AML-193 (cell line): Measurements from ENCODE around the gene FEM1C.
"Not testable (repeated sequence)": the region's sequence is repeated elsewhere in the genome, so short reads cannot be mapped to it uniquely, and the experiment has no call there.

Source experiments
- DNase-seq, 2 experiments: peaks; one replicate each; lab custom pipeline; 2025; lab: John Stamatoyannopoulos, UW

FEM1C gene

DNA sequence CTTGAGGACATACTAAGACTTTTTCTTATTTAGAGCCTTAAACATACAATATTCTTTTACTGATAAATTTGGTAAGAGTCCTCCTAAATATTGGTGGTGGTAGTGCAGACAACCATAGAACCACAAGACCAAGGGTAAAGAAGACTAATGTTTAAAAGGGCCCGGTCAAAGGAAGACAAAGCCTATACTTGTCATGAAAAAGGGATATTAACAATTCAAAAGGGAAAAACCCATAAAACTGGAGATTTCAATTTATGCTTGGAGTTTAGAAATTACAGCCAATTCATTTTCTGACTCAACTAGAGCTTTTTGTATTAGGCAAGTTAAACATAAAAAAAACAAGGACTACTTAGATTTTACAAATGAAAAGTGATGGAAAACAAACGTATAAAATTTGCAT is 24.4 kb downstream of the FEM1C start:
- no peak for DNase-seq

DNA sequence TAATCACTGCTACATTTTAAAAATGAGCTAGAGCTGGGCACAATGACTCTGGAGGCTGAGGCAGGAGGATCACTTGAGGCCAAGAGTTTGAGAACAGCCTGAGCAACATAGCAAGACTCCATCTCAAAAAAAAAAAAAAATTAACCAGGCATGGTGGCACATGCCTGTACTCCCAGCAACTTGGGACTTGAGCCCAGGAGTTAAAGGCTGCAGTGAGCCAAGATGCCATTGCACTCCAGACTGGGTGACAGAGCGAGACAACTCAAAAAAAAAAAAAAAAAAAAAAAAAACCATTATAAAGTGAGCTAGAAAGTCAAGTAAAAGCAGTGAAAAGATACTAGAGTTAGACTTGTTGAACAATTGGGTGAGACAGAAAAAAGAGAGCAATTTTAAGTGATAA is 28.2 kb downstream of the FEM1C start:
- no peak for DNase-seq

DNA sequence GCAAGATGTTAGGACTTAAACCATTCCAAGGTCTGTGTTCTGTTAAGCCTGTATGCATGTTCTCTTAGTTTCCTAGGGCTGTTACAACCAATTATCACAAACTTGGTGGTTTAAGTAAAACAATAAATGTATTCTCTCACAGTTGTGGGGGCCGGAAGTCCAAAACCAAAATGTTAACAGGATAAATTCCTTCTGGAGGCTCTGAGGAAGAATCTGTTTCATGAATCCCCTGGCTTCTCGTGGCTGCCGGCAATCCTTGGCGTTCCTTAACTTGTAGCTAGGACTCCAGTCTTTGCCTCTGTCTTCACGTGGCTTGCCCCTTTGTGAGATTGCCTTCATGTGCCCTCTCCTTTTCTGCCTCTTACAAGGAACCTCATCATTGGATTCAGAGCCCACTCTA is 30.4 kb downstream of the FEM1C start:
- no peak for DNase-seq

DNA sequence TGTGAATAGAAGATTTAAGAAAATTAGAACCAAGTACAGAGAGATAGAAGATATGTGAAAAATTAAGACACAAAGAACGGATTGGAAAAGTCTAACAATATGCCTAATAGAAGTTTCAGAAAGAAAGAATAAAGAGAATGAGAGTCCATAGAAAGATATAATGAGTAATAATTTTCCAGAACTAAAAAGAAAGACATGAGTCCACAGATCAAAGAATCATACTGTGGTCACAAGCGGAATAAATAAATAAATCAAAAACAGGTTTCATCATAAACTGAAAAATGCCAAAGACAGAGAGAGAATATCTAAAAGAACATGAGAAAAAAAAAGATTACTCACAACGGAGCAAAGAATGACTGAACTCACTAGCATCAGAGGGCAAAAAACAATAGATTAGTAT is 32.9 kb downstream of the FEM1C start:
- no peak for DNase-seq

DNA sequence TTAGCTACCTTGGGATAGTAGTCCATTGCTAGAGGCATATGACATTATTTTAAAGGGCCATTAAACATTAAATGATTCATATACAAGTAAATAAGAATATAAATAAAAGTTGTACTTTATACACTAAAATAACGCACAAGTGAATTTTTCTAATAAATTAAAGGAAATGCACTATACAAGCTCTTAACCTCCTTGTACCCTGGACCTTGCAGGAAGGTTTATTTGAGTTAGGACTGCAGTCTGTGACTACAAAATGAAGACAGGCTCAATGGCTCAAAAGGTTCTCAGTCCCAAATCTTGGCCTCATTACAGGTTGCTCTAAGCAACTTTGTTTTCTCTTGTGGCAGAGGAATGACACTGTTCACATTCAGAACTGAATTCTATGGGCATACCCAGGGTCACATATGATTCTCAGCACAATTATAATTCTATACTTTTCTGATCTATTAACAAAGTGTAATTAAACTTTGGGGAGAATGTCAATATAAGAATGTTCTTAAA is 34.4 kb downstream of the FEM1C start:
- DNase-seq = no peak

DNA sequence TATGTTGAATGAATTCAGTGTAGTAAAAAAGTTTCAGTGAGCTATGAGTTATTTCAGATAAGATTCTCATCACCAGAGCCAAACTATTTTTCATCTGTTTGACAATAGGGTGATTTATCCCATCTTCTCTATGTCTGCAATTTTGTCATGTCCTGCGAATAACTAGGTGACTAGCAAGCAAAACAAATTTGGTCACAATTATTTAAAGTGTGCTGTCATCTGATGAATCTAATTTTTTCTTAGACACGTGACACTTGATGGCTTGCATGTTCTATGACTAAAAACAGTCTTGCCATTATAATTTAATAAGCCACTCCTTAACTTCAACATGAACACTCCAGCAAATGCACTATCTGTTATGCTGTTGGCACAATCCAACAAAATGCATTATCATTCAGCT is 35.0 kb downstream of the FEM1C start:
- no peak for DNase-seq

DNA sequence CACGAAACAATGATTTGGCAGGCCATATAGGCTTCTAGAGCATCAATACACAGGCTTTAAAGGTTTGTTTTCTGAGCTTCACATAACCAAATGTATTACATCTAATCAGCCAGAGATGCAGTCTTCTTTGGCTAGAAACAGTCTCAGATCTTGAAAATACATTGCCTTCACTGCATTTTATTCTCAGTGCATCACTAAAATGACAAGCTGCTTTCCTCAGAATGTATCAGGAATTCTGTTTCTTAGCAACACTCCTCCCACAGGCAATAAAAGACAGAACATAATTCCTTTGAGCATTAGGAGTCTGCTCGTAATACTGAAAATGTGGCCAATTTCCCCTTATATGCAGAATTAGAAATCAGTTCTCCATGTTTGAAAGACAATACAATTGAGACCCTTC is 36.9 kb downstream of the FEM1C start:
- no peak for DNase-seq

DNA sequence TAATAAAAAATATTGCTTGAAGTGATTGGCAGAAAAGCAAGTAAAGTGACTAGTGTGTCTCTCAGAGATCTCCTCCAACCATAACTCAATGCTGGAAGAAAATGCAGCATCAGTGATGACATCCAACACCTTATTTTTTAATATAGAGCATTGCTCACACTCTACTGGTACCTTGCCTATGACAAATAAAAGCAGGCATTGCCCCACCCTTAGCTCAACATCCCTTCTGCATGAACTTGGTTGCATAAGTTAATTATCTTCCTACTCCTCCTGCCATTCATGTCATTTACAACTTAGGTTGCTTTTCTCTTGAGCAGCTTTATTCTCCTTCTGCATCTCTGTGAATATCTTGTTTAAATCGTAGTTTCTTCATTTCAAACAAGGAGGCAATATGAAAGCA is 41.2 kb downstream of the FEM1C start:
- no peak for DNase-seq

DNA sequence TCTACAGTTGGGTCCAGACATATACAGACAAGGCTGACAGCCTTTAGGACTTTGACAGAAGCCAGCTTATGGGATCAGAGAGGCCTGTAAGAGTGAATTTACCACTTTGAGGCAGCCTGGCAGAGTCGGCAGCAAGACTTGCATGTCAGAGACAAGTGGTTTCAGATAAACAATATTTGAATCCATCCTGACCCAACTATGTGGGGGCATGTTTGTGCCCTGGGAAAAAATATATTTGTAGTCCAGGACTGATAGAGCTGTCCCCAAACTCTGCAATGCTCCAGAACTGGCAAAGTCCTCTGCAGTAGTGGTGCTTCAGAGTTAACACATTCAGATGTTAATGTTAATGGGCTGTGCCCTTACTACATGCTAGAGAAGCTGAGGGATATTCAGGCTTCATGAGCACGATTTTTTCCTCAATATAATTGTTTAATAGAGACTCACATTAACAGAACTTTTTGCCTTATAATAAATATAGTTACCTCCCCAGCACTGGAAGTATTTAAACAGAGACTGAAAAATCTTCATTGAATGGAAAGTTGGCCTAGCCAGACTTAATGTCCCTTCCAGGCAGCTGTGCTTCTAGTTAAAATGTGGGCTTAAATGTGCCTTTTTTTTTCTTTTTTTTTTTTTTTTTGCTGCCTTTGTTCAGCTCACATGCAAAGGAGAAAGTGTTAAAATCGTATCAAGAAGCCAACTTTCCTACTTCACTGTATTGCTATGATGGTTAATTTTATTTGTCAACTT is 42.9 kb downstream of the FEM1C start:
- no peak for DNase-seq

DNA sequence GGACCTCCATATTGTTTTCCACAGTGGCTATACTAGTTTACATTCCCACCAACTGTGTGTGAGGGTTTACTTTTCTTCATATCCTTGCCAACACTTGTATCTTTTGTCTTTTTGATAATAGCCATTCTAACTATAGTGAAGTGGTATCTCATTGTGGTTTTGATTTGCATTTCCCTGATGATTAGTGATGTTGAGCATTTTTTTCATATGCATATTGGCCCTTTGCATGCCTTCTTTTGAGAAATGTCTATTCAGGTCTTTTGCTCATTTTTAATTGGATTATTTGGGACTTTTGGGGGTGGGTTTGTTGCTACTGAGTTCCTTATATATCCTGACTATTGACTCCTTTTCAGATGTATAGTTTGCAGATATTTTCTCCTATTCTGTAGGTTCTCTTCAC is 44.4 kb downstream of the FEM1C start:
- no peak for DNase-seq

DNA sequence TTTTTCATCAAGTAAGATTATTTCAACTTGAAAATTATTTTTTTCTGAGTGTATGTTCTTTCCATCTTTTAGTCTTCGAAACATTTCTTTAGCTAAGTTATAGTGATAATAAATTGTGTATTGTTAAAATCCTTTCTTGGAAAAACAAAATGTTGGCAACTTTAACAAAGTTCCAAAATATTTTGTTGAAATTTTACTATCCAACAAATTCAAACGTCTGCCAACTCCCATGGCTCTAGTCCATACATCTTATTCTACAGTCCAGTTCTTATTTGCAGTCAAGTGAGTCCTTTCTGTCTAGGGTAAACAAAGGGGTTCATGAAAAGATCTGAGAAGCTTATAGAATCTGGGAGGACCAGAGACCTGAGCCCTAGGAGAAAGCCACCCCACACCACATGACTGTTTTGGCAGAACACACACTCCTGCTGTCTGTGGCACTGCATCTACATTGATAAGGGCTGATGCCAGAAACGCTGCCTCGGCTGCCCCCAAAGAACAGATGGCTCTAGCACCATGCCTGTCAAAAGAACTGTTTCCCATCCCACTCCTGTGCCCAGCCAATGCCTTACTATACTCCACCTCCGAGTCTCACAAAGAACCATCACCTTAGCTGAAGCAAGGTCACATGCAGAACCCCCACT is 47.5 kb downstream of the FEM1C start:
- DNase-seq = no peak

DNA sequence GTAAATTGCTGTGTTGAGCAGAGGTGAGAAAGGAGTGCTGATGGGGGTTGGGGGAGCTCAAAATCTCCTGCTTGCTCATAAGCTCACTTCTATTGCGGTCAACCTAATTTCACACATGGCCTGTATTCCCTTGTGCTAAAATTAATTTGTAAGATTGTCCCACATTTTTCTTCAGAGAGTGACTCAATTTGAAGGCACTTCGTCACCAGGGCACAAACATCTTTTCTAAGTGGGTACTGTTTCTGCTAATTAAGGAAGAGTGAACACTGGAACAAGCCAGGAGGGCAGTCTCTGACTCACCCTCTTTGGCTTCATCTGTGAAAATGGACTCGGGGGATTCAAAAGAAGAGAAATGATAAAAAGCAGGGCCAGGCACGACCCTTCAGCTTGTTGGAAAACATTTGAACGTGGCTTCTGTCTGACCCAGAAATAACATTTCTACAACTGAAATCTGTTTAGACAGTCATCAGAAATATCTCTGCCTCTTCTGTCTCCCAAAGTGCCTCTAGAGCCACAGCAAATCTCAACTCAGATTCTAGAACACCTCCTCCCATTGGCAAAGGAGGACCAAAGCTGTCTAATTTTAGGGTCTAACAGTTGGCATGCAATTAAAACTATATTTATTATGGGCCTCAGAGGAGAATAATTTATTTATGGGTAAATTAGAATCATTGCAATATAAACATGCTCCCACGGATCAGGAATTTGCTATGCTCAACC is 49.8 kb downstream of the FEM1C start:
- no peak for DNase-seq

DNA sequence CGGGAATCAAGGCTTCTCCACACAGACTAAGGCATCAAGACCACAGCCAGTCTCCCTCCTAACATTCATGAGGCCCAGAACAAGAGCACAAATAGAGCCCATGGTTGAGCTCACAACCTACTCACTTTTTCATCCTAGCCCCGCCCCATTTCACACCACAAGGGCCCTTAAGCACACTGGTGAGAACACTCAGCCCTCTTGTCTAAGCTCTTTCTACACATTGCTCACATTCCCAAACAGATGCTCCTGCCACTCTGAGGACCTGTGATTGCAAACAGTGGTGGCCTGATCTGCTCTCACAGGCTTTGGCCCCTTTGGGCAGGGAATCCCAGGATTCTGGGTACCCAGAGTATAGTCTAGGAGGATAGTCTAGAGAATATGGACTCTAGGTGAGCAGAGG is 54.0 kb downstream of the FEM1C start:
- no peak for DNase-seq

DNA sequence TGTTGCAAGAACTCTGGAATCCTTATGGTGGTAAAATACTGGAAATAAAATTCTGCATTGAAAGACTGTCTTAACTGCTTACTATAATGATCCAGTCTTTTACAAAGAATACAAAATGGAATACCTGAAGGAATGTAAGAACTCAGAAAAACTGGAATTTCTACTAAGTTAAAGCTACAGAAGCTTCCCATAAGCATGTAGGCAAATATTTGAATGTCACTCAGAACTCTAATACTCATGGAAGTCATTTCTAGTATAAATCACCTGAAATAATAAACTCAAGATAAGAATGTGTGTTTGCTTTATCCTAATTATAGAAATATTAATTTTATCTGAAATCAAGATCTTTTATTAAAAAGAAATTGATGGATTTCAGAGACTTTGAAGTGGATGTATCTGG is 54.8 kb downstream of the FEM1C start:
- DNase-seq = no peak

DNA sequence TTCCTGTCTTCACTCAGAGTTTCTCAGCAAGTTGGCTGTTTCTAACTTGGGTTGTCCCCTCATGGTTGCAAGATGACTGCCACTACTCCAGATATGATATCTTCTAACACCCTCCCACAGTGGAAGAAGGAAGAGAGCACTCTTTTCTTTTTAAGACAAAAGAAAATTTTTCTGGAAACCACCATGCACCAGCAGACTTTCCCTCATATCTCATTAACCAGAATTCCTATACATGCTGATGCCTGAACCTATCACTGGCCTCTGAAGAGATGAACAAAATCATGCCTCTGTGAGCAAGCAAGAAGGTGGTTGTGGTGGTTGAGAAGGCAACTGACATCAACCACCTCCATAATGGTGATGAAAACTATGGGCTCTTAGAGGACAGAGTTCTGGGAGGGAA is 56.8 kb downstream of the FEM1C start:
- DNase-seq = no peak

DNA sequence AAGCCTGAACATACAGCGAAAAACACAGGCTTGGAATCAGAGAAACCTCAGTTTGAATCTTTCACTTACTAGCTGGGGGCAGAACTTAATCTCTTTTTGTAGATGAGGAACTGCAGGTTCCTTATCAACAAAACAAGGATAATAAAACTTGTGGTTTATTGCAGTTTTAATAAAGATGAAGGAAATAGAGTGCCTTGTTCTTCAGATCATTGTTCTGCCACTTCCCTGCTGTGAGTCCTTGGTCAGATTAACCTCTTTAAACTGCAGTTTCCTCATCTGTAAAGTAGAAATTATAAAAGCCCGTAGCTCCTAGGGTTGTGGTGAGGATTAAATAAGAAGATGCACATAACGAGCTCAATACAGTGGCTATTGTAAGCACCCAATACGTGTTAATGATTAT is 57.4 kb downstream of the FEM1C start:
- DNase-seq = no peak

DNA sequence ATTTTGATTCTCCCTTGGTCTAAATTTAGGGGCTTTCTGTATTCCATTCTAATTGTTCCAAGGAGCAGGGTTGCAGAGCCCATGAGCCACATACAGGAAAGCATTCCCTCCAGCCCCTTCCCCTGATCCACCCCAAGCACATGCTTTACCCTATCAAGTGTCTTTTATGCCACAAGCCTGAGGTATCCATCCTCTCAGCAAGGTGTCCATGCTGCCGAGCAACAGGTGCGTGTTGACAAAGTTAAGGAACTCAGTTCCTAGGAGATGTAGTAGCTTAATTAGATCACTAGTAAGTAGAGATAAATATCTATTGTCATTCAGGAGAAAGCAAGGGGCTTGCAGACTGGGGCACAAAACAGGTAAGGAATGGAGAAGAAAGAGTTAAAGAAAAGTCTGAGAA is 57.8 kb downstream of the FEM1C start:
- DNase-seq = no peak

DNA sequence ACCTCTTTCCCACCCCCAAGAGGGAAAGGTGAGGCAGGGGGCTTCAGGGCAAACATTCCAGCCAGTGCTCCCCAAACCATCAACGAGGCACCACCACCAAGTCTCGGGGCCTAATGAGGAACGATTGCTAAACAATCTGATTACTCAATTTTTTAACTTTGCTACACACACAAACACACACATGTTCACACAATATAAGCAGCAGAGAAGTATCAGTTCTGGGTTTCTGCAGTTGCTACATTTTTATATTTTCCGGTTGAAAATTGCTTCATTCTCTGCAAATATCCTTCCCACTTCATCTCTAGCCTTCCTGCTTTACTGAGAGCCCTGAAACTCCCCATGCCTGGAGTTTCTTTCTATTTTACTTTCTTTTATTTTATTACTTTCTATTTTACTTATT is 60.2 kb downstream of the FEM1C start:
- DNase-seq = peak; percentile 63 to 67

DNA sequence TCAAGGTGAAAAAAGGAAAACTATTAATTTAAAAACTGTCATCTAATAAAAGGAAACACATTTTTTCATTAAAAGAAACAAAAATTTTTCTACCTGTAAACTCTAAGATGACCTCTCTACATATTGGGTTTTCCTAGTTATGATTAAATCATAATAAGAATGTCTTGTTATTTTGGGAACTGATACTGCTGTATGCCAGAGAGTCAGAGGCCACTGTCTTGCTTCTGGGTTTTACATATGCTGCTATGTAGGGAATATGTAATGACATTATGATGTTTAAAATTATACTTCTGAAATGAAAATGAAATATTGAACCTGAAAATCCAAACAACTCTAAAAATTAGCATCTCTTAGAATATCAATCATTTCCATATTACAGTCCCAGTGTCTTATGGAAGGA is 63.7 kb downstream of the FEM1C start:
- no peak for DNase-seq

DNA sequence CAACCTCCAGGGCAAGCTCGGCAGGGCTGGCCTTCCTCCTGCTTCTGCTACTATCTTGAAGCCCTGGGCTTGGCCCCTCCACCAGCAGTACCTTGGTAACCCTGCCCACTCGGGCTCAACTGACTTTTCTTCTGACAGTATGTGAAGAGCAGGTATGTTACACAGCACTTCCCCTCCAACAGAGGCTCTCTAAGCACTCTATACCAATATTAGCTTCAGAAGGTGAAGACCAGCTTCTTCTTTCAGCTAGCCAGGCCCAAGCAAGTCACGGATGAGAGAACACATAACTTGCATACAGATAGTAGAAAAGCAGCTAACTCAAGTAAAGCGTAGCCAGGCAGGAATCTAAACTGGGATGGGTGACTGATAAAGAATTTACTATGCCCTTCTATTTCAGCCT is 64.3 kb downstream of the FEM1C start:
- DNase-seq = no peak

DNA sequence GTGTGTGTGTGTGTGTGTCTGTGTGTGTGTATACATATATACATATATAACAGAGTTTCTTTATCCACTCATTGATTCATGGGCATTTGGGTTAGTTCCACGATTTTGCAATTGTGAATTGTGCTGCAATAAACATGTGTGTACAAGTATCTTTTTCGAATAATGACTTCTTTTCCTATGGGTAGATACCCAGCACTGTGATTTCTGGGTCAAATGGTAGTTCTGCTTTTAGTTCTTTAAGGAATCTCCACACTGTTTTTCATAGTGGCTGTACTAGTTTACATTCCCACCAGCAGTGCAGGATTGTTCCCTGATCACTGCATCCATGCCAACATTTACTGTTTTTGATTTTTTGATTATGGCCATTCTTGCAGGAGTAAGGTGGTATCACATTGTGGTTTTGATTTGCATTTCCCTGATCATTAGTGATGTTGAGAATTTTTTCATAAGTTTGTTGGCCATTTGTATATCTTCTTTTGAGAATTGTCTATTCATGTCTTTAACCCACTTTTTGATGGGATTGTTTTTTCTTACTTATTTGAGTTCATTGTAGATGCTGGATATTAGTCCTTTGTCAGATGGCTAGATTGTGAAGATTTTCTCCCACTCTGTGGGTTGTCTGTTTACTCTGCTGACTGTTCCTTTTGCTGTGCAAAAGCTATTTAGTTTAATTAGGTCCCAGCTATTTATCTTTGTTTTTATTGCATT is 65.3 kb downstream of the FEM1C start:
- DNase-seq = not testable (repeated sequence)

DNA sequence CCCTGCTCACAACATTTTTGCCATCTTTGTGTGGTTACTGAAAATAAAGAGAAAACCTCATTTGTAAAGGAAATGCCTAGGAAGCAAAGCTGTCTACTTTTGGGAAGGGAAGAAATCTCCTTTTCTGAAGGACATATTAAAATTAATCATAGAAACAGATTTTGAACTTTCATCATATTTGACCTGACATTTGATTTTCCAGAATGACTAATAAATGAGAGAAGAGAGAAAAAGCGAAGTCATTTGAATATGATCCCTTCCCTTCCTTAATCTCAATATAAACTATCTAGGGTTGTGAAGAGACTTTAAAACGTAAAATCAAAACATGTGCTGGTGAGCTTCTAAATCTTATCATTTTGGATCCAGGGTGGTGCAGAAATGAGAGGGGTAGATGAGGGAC is 66.3 kb downstream of the FEM1C start:
- DNase-seq = no peak

DNA sequence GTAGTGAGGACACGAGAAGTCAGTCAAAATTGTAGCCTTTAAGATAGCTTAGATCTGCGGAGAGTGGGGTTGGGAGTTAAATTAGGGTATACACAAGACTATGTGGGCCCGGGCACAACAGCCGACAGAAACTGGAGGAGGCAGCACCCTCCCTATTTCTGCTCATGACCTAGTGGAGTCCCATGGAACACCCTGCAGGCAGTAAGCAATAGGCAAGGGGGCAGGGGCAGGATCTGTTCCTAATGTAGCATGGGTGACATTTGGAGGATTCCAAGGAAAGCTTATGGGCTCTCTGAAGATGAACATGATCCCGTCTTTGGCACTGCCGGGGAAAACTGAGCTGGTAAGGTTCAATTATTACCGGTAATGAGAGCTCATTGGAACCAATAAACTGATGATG is 67.0 kb downstream of the FEM1C start:
- DNase-seq = no peak
